ENCODE results near the gene ZNF785.

- TF ChIP-seq GATA3 (IDR thresholded peaks at IDR 0.05; ENCODE audit: low read depth, low read length), result no peak
- TF ChIP-seq GATA2 (IDR thresholded peaks at IDR 0.05; ENCODE audit: low read depth, low read length), result no peak
These were observed 23.5 kb downstream of the ZNF785 start for GRCh38 chr16:30562021-30562420.

Data from SH-SY5Y (cell line).